ENCODE results near the gene CYP27A1.

DNA sequence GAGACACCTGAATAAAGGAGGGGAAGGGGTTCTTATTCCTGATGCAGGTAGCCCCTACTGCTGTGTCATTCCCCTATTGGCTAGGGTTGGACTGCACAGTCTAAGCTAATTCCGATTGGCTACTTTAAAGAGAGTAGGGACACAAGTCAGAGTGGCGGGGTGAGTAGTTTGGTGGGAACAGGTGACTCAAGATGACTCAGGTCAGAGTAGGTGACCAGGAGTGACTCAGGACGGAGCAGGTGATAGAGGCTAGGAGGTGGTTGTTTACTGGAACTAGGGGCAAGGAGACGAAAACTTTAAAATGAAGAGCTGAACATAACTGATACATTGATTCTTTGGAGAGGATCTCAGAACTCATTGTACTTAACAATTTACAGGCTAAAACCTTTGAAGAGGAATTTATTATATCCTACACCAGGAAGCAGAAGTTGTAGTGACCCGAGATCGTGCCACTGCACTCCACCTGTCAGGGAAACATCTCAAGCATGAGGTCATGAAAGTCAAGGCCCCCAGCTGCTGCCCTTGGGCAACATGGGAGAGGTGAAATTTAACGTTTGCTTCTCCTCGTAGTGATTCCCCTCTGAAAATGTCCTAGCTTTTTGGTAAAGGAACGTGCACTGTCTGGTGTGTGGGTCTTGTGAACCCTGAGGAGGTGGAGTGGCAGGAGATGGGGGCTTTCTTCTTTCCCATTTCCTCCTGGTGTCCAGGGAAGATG is 4.5 kb upstream of the CYP27A1 start:
- no peak for TF ChIP-seq SUZ12 (IDR thresholded peaks at IDR 0.05)
- no peak for TF ChIP-seq BHLHE40 (IDR thresholded peaks at IDR 0.05; ENCODE audit: borderline replicate concordance)
- TF ChIP-seq HDGF (IDR thresholded peaks at IDR 0.05; ENCODE audit: borderline replicate concordance): no peak
- TF ChIP-seq SP1 (IDR thresholded peaks at IDR 0.05): no peak
- no peak for TF ChIP-seq ELF4 (IDR thresholded peaks at IDR 0.05)

Measured in HEK293T (cell line).